IPS-18a (cell line): ENCODE data around the gene SYTL2.
"Not testable (repeated sequence)": the region's sequence is repeated elsewhere in the genome, so short reads cannot be mapped to it uniquely, and the experiment has no call there.

ENCODE experiments used
- H3K27ac ChIP-seq: one replicate; pipeline ENCODE4 v1.5.1; 2013; ENCODE audit warnings: low read length
- H3K27me3 ChIP-seq: one replicate; pipeline ENCODE4 v1.6.1; 2013; ENCODE audit warnings: mild to moderate bottlenecking, low read length; ENCODE audit not compliant: control insufficient read depth, insufficient read depth
- H3K36me3 ChIP-seq: one replicate; pipeline ENCODE4 v1.6.1; 2013; ENCODE audit warnings: low read depth, low read length; ENCODE audit not compliant: control insufficient read depth
- H3K4me1 ChIP-seq: one replicate; pipeline ENCODE4 v1.6.1; 2013; ENCODE audit warnings: low read depth, low read length; ENCODE audit not compliant: control insufficient read depth
- H3K4me3 ChIP-seq: one replicate; pipeline ENCODE4 v1.5.1; 2013; ENCODE audit warnings: low read length
- H3K9ac ChIP-seq: one replicate; pipeline ENCODE4 v1.6.1; 2013; ENCODE audit warnings: mild to moderate bottlenecking, low read length, moderate library complexity
- H3K9me3 ChIP-seq: one replicate; pipeline ENCODE4 v1.6.1; 2013; ENCODE audit warnings: low read depth, low read length; ENCODE audit not compliant: control insufficient read depth

The SYTL2 gene

DNA sequence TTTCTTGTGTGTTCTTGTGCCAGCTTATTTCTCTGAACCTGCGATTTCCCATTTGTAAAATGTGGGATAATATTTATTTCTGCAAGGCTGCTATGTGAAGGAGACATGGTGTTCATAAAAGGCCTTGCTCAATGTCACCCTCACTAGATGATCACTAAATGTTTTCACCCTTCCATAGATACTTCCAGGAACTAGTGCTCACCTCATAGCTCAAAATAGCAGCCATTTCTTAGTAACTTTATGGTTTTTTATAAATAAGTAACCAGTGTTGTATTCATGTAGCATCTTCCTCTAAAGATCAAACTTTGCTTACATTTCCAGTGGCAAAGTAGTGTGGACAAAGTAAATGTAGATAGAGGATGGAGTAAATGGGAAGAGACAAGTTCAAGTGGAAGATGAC is 23.8 kb downstream of the SYTL2 start:
- Histone ChIP-seq H3K9ac (no peak overlapping the region), H3K36me3 (no peaks in the 10 kb centered on the region), H3K27me3 (no peaks in the 10 kb centered on the region), H3K27ac (no peak overlapping the region), H3K9me3 (no peaks in the 10 kb centered on the region), H3K4me3 (no peak overlapping the region), H3K4me1 (no peaks in the 10 kb centered on the region)

GRCh38 chr11:85784480-85785265 is 26.3 kb downstream of the SYTL2 start:
- no peak overlapping the region for H3K9ac ChIP-seq
- H3K36me3 ChIP-seq = no peaks in the 10 kb centered on the region
- no peaks in the 10 kb centered on the region for H3K27me3 ChIP-seq
- no peak overlapping the region for H3K4me3 ChIP-seq
- no peaks in the 10 kb centered on the region for H3K9me3 ChIP-seq
- H3K27ac ChIP-seq = no peak overlapping the region
- H3K4me1 ChIP-seq = no peaks in the 10 kb centered on the region

- Histone ChIP-seq H3K4me1 (no peaks in the 10 kb centered on the region), H3K27ac (no peak overlapping the region), H3K9ac (no peak overlapping the region), H3K27me3 (no peaks in the 10 kb centered on the region), H3K9me3 (no peaks in the 10 kb centered on the region), H3K4me3 (no peak overlapping the region), H3K36me3 (no peaks in the 10 kb centered on the region)
These were observed 27.2 kb downstream of the SYTL2 start for GRCh38 chr11:85783758-85784157.

DNA sequence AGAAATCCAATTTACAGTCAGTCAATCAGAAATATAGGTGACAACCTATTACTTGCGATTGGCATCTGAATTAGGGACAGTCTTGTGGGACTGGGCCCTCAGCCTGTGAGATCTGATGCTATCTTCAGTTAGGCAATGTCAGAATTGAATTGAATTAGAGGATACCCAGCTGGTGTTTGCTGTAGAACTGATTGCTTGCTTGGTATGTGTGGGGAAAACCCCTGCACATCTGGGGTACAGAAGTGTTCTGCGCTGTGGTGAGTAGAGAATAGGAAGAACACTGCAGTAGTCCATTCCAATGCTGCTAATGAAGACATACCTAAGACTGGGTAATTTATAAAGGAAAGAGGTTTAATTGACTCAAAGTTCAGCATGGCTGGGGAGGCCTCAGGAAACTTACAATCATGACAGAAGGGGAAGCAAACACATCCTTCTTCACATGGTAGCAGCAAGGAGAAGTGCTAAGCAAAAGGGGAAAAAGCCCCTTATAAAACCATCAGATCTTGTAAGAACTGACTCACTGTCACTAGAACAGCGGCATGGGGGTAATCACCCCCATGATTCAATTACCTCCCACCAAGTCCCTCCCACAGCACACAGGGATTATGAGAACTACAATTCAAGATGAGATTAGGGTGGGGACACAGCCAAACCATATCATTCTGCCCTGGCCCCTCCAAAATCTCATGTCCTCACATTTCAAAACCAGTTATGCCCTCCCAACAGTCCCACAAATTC is 30.0 kb downstream of the SYTL2 start:
- H3K27me3 ChIP-seq, H3K4me1 ChIP-seq, H3K27ac ChIP-seq, H3K9ac ChIP-seq, H3K4me3 ChIP-seq, H3K9me3 ChIP-seq, H3K36me3 ChIP-seq: not testable (repeated sequence)

GRCh38 chr11:85779956-85780640 is 30.8 kb downstream of the SYTL2 start:
- no peaks in the 10 kb centered on the region for H3K9me3 ChIP-seq
- H3K4me3 ChIP-seq = no peak overlapping the region
- no peak overlapping the region for H3K9ac ChIP-seq
- H3K4me1 ChIP-seq = peaks cover 4% of the 10 kb centered on the region
- no peaks in the 10 kb centered on the region for H3K27me3 ChIP-seq
- no peak overlapping the region for H3K27ac ChIP-seq
- H3K36me3 ChIP-seq = no peaks in the 10 kb centered on the region

DNA sequence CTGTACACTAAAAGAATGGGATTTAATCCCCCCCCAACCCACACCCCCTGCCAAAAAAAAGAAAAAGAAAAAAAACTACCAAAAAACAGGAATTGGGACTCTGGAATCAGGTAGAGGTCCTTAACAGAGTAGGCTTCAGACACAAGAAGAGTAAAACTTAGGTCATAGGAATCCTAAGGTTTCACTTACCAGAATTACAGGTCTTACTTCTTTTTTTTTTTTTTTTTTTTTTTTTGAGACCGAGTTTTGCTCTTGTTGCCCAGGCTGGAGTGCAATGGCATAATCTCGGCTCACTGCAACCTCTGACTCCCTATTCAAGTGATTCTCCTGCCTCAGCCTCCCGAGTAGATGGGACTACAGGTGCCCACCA is 33.4 kb downstream of the SYTL2 start:
- not testable (repeated sequence) for H3K27ac ChIP-seq, H3K9ac ChIP-seq, H3K4me3 ChIP-seq, H3K27me3 ChIP-seq, H3K36me3 ChIP-seq, H3K4me1 ChIP-seq, H3K9me3 ChIP-seq

DNA sequence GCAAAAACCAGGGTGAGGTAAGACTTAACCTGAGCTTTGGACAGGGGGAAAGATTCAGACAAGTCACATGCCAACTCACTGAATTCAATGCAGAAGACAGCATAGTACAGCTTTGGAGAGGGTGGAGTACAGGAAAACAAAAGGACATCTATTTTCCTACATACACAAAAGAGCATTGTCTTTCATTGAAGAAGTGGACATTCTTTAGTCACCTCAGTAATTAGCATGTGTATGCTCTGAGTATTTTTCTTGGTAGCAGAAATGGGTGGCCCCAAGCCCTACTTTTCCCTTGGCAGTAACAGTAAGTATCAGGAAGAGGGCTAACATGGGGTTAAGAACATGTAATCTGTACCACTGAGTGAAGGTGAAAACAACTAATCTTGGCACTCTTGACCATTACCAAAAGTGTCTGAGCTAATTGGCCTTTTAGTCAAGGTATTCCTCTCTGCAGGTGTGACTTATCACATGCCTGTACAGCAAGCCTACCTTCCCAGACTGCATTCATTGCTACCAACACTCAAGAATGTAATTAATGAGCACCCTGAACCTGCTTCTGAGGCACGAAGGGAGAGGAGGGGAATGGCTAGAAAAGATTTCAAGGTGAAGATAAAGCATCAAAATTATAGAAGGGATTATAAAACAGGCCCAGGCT is 33.9 kb downstream of the SYTL2 start:
- Histone ChIP-seq H3K4me1 (peaks cover 8% of the 10 kb centered on the region), H3K36me3 (no peaks in the 10 kb centered on the region), H3K4me3 (no peak overlapping the region), H3K9me3 (no peaks in the 10 kb centered on the region), H3K9ac (no peak overlapping the region), H3K27me3 (no peaks in the 10 kb centered on the region), H3K27ac (no peak overlapping the region)

DNA sequence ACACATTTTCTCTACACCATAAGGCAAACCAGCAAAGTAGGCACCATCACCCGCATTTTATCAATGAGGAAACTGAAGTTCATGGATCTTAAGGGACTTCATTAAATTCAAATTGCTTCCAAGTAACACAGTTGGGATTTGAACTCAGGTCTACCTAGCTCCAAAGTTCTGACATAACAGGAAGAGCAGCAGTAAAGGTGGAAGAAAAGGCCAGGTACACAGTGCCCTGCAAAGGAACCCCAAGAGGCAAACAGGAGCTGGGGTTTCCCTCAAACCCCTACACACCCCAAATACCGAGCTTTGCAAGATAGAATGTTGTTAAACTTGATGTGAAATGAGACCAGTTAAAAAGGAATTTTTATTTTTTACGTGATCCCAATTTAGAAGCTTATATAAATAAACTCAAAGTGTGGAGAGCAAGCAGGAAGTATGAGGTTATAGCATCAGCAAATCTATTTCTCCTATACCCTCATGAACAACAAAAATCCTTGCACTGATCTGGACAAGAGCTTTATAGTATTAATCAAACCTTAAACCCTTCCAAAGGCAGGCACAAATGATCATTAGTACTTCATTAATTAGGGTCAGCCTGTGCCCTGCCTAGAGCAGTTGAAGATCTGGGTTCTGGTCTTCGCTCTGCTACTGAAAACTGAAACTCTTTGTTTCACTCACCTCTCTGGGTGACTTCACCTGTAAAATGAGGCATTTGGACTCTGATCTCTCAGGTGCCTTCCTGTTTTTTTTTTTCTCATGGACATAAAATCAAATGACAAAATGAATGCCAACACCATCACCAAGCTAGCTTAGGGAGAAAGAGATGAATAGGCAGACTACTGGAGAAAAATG is 36.5 kb downstream of the SYTL2 start:
- Histone ChIP-seq H3K36me3 (no peaks in the 10 kb centered on the region), H3K27me3 (no peaks in the 10 kb centered on the region), H3K9me3 (no peaks in the 10 kb centered on the region), H3K9ac (no peak overlapping the region), H3K4me3 (no peak overlapping the region), H3K4me1 (peaks cover 8% of the 10 kb centered on the region), H3K27ac (no peak overlapping the region)

DNA sequence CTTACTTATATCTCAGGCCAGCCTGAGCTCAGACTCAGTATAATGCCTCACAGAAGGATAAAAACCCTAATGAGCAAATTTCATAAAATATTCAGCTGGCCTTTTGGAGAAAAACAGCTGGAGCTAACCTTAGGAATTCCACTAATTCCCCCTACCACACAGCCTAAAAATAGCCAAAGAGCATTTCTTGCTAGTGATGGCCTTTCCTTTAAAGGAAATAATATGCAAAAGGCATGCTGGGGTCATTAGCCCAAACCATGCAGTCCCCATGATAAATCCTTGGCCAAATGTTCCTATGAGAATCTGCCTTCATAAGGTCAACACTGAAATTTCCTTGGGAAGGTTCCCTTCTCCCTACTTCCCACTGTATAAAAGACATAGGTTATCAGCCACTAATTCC is 38.2 kb downstream of the SYTL2 start:
- Histone ChIP-seq H3K4me1 (peaks cover 8% of the 10 kb centered on the region), H3K36me3 (no peaks in the 10 kb centered on the region), H3K9ac (no peak overlapping the region), H3K27me3 (no peaks in the 10 kb centered on the region), H3K27ac (no peak overlapping the region), H3K9me3 (no peaks in the 10 kb centered on the region), H3K4me3 (no peak overlapping the region)

DNA sequence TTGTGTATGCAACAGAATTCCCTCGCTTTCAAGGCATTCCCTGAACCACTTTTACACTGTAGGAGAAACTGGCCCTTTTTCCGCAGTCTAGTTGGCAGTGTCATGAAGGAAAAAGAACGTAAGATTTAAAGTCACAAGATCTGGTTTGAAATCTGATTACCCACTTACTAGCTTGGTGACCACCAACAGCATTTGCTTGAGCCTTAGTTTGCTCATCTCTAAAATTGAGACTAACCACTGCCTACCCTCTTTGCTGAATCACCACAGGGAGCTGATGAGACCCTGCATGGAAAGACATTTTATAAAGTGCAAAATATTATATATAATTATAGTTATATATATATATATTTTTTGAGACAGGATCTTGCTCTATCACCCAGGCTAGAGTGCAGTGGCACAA is 39.4 kb downstream of the SYTL2 start:
- H3K4me1 ChIP-seq = peaks cover 4% of the 10 kb centered on the region
- no peaks in the 10 kb centered on the region for H3K27me3 ChIP-seq
- no peak overlapping the region for H3K9ac ChIP-seq
- no peaks in the 10 kb centered on the region for H3K9me3 ChIP-seq
- H3K36me3 ChIP-seq = no peaks in the 10 kb centered on the region
- H3K27ac ChIP-seq = no peak overlapping the region
- no peak overlapping the region for H3K4me3 ChIP-seq

- Histone ChIP-seq H3K36me3 (no peaks in the 10 kb centered on the region), H3K27me3 (no peaks in the 10 kb centered on the region), H3K4me3 (no peak overlapping the region), H3K4me1 (peaks cover 4% of the 10 kb centered on the region), H3K9ac (no peak overlapping the region), H3K9me3 (no peaks in the 10 kb centered on the region), H3K27ac (no peak overlapping the region)
These were observed 41.2 kb downstream of the SYTL2 start for GRCh38 chr11:85769771-85770170.
